GM18505 (cell line): ENCODE data around the gene ARFGAP3.
"Not testable (repeated sequence)": the region's sequence is repeated elsewhere in the genome, so short reads cannot be mapped to it uniquely, and the experiment has no call there.

Source experiments
- ATAC-seq: cut with Tn5 transposase; IDR thresholded peaks from one replicate; pipeline ENCODE4 v1.9.1; 2021; ENCODE audit not compliant: unreplicated experiment
- POLR2A ChIP-seq: IDR thresholded peaks from 4 replicates; pipeline ENCODE4 v1.6.1; 2011; ENCODE audit warnings: borderline replicate concordance; ENCODE audit not compliant: insufficient read depth, insufficient read length; ENCODE audit errors: extremely low read depth

ARFGAP3 gene

GRCh38 chr22:42773167-42773566 is 83.9 kb downstream of the ARFGAP3 start:
- no peak for ATAC-seq
- no peak for TF ChIP-seq POLR2A

- no peak for ATAC-seq
- TF ChIP-seq POLR2A: no peak
These were observed 84.4 kb downstream of the ARFGAP3 start for GRCh38 chr22:42772647-42773046.

- TF ChIP-seq POLR2A: no peak
- no peak for ATAC-seq
These were observed 86.0 kb downstream of the ARFGAP3 start for GRCh38 chr22:42770941-42771647.

- no peak for TF ChIP-seq POLR2A
- ATAC-seq: no peak
These were observed 86.7 kb downstream of the ARFGAP3 start for GRCh38 chr22:42770448-42770726.

GRCh38 chr22:42769574-42770447 is 87.3 kb downstream of the ARFGAP3 start:
- peak; percentile 69 for ATAC-seq
- TF ChIP-seq POLR2A: no peak

- ATAC-seq: no peak
- TF ChIP-seq POLR2A: no peak
These were observed 87.9 kb downstream of the ARFGAP3 start for GRCh38 chr22:42769238-42769573.

GRCh38 chr22:42768385-42769035 is 88.6 kb downstream of the ARFGAP3 start:
- no peak for ATAC-seq
- TF ChIP-seq POLR2A: no peak

- ATAC-seq: no peak
- no peak for TF ChIP-seq POLR2A
These were observed 90.2 kb downstream of the ARFGAP3 start for GRCh38 chr22:42766860-42767259.

- no peak for TF ChIP-seq POLR2A
- no peak for ATAC-seq
These were observed 92.1 kb downstream of the ARFGAP3 start for GRCh38 chr22:42764895-42765363.

GRCh38 chr22:42763965-42764480 is 93.0 kb downstream of the ARFGAP3 start:
- no peak for ATAC-seq
- TF ChIP-seq POLR2A: no peak

GRCh38 chr22:42760806-42761565 is 96.1 kb downstream of the ARFGAP3 start:
- TF ChIP-seq POLR2A: no peak
- ATAC-seq: no peak

- no peak for TF ChIP-seq POLR2A
These were observed 98.0 kb downstream of the ARFGAP3 start for GRCh38 chr22:42758931-42759629.

GRCh38 chr22:42755553-42755952 is 101.5 kb downstream of the ARFGAP3 start:
- ATAC-seq: not testable (repeated sequence)

More at GRCh38 chr22:42758931-42759629, 98.0 kb downstream of the ARFGAP3 start:
- no peak for ATAC-seq

GRCh38 chr22:42755121-42755520 is 102.0 kb downstream of the ARFGAP3 start:
- not testable (repeated sequence) for ATAC-seq
